GM23338 (cell line): ENCODE data around the gene MBD6.

Experiments
- CREB1 ChIP-seq: fragments of 250-450 bp; sonication (Bioruptor Pico); IDR thresholded peaks from 2 replicates; pipeline ENCODE4 v1.5.0; 2020; ENCODE audit warnings: low read depth, mild to moderate bottlenecking, moderate library complexity
- CTCF ChIP-seq, 2 experiments: fragments of 200-600 bp in 1 of 2; sonication (generic) in 1 of 2; conservative IDR thresholded peaks; 2 replicates each; pipeline versions ENCODE4 v1.5.1 to v1.6.1; 2016 to 2017; ENCODE audit warnings: antibody characterized with exemption in 2 of 2, low read depth in 2 of 2, mild to moderate bottlenecking in 2 of 2, moderate library complexity in 1 of 2
- ETS1 ChIP-seq: IDR thresholded peaks from 2 replicates; pipeline ENCODE4 v1.6.1; 2016; ENCODE audit warnings: antibody characterized with exemption
- EZH2 ChIP-seq: fragments of 200-600 bp; sonication (generic); IDR thresholded peaks from one replicate; pipeline ENCODE4 v1.8.0; 2017; ENCODE audit warnings: antibody characterized with exemption, mild to moderate bottlenecking, low read depth; ENCODE audit not compliant: unreplicated experiment
- EZH2phosphoT487 ChIP-seq: fragments of 200-600 bp; sonication (generic); IDR thresholded peaks from one replicate; pipeline ENCODE4 v1.8.1; 2018; ENCODE audit warnings: antibody characterized with exemption; ENCODE audit not compliant: unreplicated experiment
- POLR2AphosphoS5 ChIP-seq: IDR thresholded peaks from 2 replicates; pipeline ENCODE4 v1.6.1; 2016; ENCODE audit warnings: antibody characterized with exemption, low read depth

GRCh38 chr12:57529831-57530230 lies 7.2 kb downstream of the MBD6 start:
- no peak for TF ChIP-seq CTCF (conservative IDR thresholded peaks at IDR 0.05; ENCODE audit: low read depth in 2 of 2)
- TF ChIP-seq EZH2, result no peak
- TF ChIP-seq POLR2AphosphoS5, result no peak
- no peak for TF ChIP-seq EZH2phosphoT487
- no peak for TF ChIP-seq ETS1
- no peak for TF ChIP-seq CREB1 (CRISPR knock-in tag)
